ENCODE measurements around the gene RNF213.

DNA sequence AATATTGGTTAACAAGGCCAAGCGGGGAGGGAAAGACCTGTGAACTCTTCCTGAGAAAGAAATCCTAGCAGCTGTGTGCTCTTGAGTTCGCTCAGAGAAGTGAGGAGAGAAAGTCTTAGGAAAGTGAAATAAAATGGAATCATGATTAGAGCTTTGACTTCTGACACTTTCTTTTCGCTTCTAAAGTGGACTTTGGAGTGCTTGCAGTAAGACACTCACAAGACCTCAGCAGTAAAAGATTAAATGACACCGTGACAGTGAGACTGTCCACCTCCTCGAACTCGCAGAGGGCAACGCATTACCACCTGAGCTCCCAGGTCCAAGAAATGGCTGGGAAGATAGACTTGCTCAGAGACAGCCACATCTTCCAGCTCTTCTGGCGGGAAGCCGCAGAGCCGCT is 71.2 kb downstream of the RNF213 start:
- TF ChIP-seq, protein P1, sequence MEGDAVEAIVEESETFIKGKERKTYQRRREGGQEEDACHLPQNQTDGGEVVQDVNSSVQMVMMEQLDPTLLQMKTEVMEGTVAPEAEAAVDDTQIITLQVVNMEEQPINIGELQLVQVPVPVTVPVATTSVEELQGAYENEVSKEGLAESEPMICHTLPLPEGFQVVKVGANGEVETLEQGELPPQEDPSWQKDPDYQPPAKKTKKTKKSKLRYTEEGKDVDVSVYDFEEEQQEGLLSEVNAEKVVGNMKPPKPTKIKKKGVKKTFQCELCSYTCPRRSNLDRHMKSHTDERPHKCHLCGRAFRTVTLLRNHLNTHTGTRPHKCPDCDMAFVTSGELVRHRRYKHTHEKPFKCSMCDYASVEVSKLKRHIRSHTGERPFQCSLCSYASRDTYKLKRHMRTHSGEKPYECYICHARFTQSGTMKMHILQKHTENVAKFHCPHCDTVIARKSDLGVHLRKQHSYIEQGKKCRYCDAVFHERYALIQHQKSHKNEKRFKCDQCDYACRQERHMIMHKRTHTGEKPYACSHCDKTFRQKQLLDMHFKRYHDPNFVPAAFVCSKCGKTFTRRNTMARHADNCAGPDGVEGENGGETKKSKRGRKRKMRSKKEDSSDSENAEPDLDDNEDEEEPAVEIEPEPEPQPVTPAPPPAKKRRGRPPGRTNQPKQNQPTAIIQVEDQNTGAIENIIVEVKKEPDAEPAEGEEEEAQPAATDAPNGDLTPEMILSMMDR (conservative IDR thresholded peaks at IDR 0.05) = no peak
- no peak for TF ChIP-seq EZH2 (IDR thresholded peaks at IDR 0.05; ENCODE audit: low read depth)

Data from PC-9 (cell line).